Measurements from ENCODE around the gene ATE1.

DNA sequence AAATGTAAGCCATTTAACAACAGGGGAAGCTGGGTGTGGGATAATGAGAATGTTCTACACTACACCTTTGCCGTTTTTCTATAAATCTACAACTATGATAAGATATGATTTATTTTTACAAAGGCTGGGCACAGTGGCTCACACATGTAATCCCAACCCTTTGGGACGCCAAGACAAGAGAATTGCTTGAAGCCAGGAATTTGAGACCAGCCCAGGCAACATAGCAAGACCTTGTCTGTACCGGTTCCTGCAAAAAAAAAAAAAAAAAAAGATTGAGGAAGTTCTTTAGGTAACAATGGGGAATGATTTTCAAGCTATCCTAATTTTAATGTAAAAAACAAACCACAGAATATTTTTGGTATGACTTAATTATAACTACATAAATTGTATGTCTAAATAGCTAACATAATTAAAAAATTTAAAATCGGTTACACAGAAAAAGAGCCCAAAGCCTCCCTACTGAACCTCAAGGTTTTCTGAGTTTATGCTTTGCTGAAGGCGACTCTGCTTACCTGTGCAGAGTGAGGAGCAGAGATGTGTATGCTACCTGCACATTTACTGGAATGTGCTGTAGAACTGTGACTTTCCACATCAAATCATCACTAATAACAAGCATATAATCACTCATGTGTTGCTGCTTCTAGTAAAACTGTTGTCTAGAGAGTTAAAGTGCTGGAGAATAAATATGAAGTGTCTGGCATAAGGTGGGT, 163.4 kb downstream of the ATE1 start:
- no peak for TF ChIP-seq ZFP3 (CRISPR knock-in tag; IDR thresholded peaks at IDR 0.05)
- TF ChIP-seq TOX (CRISPR knock-in tag; IDR thresholded peaks at IDR 0.05; ENCODE audit: borderline replicate concordance) = no peak
- no peak for TF ChIP-seq PPARA (CRISPR knock-in tag; IDR thresholded peaks at IDR 0.05; ENCODE audit: borderline replicate concordance)
- TF ChIP-seq, protein P1, sequence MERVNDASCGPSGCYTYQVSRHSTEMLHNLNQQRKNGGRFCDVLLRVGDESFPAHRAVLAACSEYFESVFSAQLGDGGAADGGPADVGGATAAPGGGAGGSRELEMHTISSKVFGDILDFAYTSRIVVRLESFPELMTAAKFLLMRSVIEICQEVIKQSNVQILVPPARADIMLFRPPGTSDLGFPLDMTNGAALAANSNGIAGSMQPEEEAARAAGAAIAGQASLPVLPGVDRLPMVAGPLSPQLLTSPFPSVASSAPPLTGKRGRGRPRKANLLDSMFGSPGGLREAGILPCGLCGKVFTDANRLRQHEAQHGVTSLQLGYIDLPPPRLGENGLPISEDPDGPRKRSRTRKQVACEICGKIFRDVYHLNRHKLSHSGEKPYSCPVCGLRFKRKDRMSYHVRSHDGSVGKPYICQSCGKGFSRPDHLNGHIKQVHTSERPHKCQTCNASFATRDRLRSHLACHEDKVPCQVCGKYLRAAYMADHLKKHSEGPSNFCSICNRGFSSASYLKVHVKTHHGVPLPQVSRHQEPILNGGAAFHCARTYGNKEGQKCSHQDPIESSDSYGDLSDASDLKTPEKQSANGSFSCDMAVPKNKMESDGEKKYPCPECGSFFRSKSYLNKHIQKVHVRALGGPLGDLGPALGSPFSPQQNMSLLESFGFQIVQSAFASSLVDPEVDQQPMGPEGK (CRISPR knock-in tag; IDR thresholded peaks at IDR 0.05; ENCODE audit: borderline replicate concordance) = no peak
- no peak for TF ChIP-seq ARNTL (CRISPR knock-in tag; IDR thresholded peaks at IDR 0.05; ENCODE audit: borderline replicate concordance, low read depth)
- no peak for TF ChIP-seq ISL1 (CRISPR knock-in tag; IDR thresholded peaks at IDR 0.05)
- TF ChIP-seq, protein P2, sequence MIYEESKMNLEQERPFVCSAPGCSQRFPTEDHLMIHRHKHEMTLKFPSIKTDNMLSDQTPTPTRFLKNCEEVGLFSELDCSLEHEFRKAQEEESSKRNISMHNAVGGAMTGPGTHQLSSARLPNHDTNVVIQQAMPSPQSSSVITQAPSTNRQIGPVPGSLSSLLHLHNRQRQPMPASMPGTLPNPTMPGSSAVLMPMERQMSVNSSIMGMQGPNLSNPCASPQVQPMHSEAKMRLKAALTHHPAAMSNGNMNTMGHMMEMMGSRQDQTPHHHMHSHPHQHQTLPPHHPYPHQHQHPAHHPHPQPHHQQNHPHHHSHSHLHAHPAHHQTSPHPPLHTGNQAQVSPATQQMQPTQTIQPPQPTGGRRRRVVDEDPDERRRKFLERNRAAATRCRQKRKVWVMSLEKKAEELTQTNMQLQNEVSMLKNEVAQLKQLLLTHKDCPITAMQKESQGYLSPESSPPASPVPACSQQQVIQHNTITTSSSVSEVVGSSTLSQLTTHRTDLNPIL (CRISPR knock-in tag; IDR thresholded peaks at IDR 0.05; ENCODE audit: low read depth) = no peak
- TF ChIP-seq ZNF565 (CRISPR knock-in tag; conservative IDR thresholded peaks at IDR 0.05; ENCODE audit: low read depth) = no peak
- no peak for TF ChIP-seq ESRRG (CRISPR knock-in tag; IDR thresholded peaks at IDR 0.05)
- no peak for TF ChIP-seq OSR1 (CRISPR knock-in tag; IDR thresholded peaks at IDR 0.05)
- TF ChIP-seq, protein P3, sequence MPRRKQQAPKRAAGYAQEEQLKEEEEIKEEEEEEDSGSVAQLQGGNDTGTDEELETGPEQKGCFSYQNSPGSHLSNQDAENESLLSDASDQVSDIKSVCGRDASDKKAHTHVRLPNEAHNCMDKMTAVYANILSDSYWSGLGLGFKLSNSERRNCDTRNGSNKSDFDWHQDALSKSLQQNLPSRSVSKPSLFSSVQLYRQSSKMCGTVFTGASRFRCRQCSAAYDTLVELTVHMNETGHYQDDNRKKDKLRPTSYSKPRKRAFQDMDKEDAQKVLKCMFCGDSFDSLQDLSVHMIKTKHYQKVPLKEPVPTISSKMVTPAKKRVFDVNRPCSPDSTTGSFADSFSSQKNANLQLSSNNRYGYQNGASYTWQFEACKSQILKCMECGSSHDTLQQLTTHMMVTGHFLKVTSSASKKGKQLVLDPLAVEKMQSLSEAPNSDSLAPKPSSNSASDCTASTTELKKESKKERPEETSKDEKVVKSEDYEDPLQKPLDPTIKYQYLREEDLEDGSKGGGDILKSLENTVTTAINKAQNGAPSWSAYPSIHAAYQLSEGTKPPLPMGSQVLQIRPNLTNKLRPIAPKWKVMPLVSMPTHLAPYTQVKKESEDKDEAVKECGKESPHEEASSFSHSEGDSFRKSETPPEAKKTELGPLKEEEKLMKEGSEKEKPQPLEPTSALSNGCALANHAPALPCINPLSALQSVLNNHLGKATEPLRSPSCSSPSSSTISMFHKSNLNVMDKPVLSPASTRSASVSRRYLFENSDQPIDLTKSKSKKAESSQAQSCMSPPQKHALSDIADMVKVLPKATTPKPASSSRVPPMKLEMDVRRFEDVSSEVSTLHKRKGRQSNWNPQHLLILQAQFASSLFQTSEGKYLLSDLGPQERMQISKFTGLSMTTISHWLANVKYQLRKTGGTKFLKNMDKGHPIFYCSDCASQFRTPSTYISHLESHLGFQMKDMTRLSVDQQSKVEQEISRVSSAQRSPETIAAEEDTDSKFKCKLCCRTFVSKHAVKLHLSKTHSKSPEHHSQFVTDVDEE (CRISPR knock-in tag; IDR thresholded peaks at IDR 0.05) = no peak
- no peak for TF ChIP-seq ZNF8 (CRISPR knock-in tag; IDR thresholded peaks at IDR 0.05)
- no peak for TF ChIP-seq CSDC2 (CRISPR knock-in tag; IDR thresholded peaks at IDR 0.05)
- no peak for TF ChIP-seq ZNF70 (CRISPR knock-in tag; IDR thresholded peaks at IDR 0.05)

Measured in SK-N-SH treated with all-trans-retinoic acid at 6 μM for 48 hours (cell line).